CD8-positive, alpha-beta memory T cell (primary cell): ENCODE data around the gene MTFR1L. TPM values are rescaled to one million over a fixed set of nuclear protein-coding genes. Genes with fewer than 3 reads are reported as not detected.
A peak's percentile ranks its signal among the peaks of the same experiment; 100 is the strongest.

Experiments used
- CTCF ChIA-PET: fragments of 350-600 bp; sonication (Branson Sonifier 250); formaldehyde crosslinking; loops from one replicate; lab custom pipeline; 2021; ENCODE audit warnings: antibody characterized with exemption; lab: Charles Lee
- POLR2A ChIA-PET: fragments of 350-600 bp; sonication (Branson Sonifier 250); formaldehyde crosslinking; loops from one replicate; lab custom pipeline; 2021; ENCODE audit warnings: antibody characterized with exemption; lab: Charles Lee
- DNase-seq, 5 donors: peaks; one replicate each; pipeline versions ENCODE4 v3.0.0 to v3.0.0-alpha.2; 2020 to 2022; ENCODE audit warnings: mixed read lengths in 1 of 5
- H3K27ac ChIP-seq: one replicate; pipeline ENCODE4 v1.7.0; 2013; ENCODE audit warnings: low read depth, mild to moderate bottlenecking, low read length, moderate library complexity
- H3K27me3 ChIP-seq: 2 replicates; pipeline ENCODE4 v1.7.0; 2013; ENCODE audit warnings: low read length, mild to moderate bottlenecking; ENCODE audit not compliant: insufficient read depth, poor library complexity, severe bottlenecking
- H3K36me3 ChIP-seq: 2 replicates; pipeline ENCODE4 v1.7.0; 2013; ENCODE audit warnings: mild to moderate bottlenecking, low read length, moderate library complexity; ENCODE audit not compliant: insufficient read depth
- H3K4me1 ChIP-seq: 2 replicates; pipeline ENCODE4 v1.7.0; 2013; ENCODE audit warnings: mild to moderate bottlenecking, low read length, moderate library complexity; ENCODE audit not compliant: insufficient read depth
- H3K4me3 ChIP-seq: 2 replicates; pipeline ENCODE4 v1.7.0; 2013; ENCODE audit warnings: mild to moderate bottlenecking, low read length
- H3K9me3 ChIP-seq: 2 replicates; pipeline ENCODE4 v1.7.0; 2013; ENCODE audit warnings: mild to moderate bottlenecking, low read length
- H3K27ac Mint-ChIP-seq, 8 donors: one replicate each; pipeline ENCODE4 v1.8.0; 2020 to 2021; ENCODE audit warnings: mixed read lengths in 8 of 8, mild to moderate bottlenecking in 6 of 8, inconsistent platforms in 3 of 8, moderate library complexity in 3 of 8
- H3K27me3 Mint-ChIP-seq, 2 donors: one replicate each; pipeline ENCODE4 v1.8.0; 2020 to 2021; ENCODE audit warnings: mixed read lengths in 2 of 2, mild to moderate bottlenecking in 1 of 2, moderate library complexity in 1 of 2
- H3K36me3 Mint-ChIP-seq, 3 donors: one replicate each; pipeline ENCODE4 v1.8.0; 2020 to 2021; ENCODE audit warnings: mixed read lengths in 3 of 3, inconsistent platforms in 1 of 3, mild to moderate bottlenecking in 1 of 3
- H3K4me1 Mint-ChIP-seq, 3 donors: one replicate each; pipeline ENCODE4 v1.8.0; 2020 to 2021; ENCODE audit warnings: mixed read lengths in 3 of 3, inconsistent platforms in 1 of 3, mild to moderate bottlenecking in 1 of 3
- H3K4me3 Mint-ChIP-seq, 7 donors: one replicate each; pipeline ENCODE4 v1.8.0; 2020 to 2021; ENCODE audit warnings: mixed read lengths in 7 of 7, mild to moderate bottlenecking in 6 of 7, moderate library complexity in 4 of 7, inconsistent platforms in 2 of 7
- H3K9me3 Mint-ChIP-seq, 5 donors: one replicate each; pipeline ENCODE4 v1.8.0; 2020 to 2022; ENCODE audit warnings: mixed read lengths in 5 of 5, mild to moderate bottlenecking in 3 of 5, moderate library complexity in 2 of 5, inconsistent platforms in 1 of 5
- polyA plus RNA-seq: library from polyadenylated mRNA; unstranded; fragments of 300-500 nt; fragmentation: Illumina TruSeq; gene quantifications from one replicate; pipeline ENCODE4 v1.2.3, GENCODE V29; 2021
- total RNA-seq, 2 experiments: library from RNA; stranded (reverse); gene quantifications; one replicate each; pipeline ENCODE4 v1.2.3, GENCODE V29; 2021

The MTFR1L gene
- total and polyA plus RNA-seq, 3 experiments from 2014 or later: 29.7 to 33.5 (median 30.2) TPM

DNA sequence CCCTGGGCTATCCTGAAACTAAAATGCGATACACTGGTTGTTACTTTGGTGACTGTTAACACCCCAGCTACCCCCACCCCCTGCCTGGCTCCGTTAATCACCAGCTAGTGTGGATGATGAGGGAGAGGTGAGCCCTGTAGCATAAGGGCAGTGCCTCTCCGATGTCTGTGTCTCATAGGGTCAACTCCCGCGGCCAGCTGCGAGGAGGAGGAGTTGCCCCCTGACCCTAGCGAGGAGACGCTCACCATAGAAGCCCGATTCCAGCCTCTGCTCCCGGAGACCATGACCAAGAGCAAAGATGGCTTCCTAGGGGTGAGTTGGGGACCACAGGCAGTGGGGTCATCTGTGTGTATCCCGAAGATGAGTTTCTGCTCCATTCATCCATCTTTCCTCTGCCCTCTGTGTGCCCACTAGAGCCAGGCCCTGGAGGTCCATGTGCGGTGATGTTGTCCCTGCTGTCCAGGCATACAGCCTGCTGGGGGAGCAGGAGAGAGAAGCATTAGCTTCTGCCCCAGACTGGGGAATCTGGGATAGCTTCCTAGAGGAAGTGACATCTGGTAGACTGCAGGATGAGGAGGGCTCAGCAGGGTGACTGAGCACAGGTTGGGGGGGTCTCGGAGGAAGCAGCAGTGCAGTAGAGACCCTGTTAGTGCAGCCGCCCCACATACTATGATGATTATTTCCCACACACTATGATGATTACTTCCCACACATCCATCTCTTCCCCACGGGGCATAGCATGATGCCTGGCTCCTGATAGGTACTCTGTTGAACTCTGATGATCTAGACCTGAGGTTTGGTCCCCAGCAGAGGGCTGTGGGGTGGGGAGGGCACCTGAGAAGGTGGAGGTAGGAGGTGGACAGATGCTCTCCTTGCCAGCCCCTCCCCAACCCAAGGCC, 14.5 kb upstream of the MTFR1L start:
- Histone ChIP-seq H3K4me1 (peaks cover 29% of the 10 kb centered on the region), H3K4me3 (no peak overlapping the region), H3K27ac (no peak overlapping the region), H3K36me3 (no peaks in the 10 kb centered on the region), H3K9me3 (no peaks in the 10 kb centered on the region), H3K27me3 (no peaks in the 10 kb centered on the region)
- CTCF ChIA-PET: interaction anchor here (0.5 to 1.0 kb wide), 4 partner anchors 9 to 402 kb away, joined by 3 read pairs; partner anchors contain the start of gene PAFAH2
- no peak overlapping the region for H3K27ac Mint-ChIP-seq
- peaks cover 17 to 26% (median 23%) of the 10 kb centered on the region in 3 donors for H3K4me1 Mint-ChIP-seq
- H3K9me3 Mint-ChIP-seq: no peaks in the 10 kb centered on the region
- peak in 1 of 5 donors; percentile 8 for DNase-seq
- no peaks in the 10 kb centered on the region for H3K27me3 Mint-ChIP-seq
- H3K4me3 Mint-ChIP-seq: no peak overlapping the region
- peaks cover 0 to 36% (median 5%) of the 10 kb centered on the region in 3 donors for H3K36me3 Mint-ChIP-seq
- POLR2A ChIA-PET: no interaction called here

DNA sequence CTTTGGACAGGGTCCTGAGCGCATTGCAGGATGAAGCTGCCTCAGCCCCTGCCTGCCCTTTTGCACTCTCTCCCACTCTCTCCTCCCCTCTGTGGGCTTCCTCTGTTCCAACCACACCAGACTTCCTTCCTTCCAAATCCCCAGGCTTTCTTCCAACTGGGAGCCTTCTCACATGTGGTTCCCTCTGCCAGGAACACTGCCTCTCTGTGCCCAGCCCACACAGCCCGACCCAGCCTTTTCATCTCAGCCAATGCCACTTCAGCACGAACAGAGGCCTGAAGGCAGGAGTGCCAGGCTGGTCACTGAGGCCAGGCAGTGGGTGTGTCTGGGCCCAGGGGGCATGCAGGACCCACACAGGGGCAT, 13.9 kb upstream of the MTFR1L start:
- ChIA-PET POLR2A (no interaction called here), CTCF (interaction anchor here (1.0 kb wide), 1 partner anchor 192 kb away, joined by 3 read pairs; the partner anchor contains the start of gene PAFAH2)
- no peaks in the 10 kb centered on the region for H3K27me3 ChIP-seq
- no peaks in the 10 kb centered on the region for H3K36me3 ChIP-seq
- H3K4me3 Mint-ChIP-seq: no peak overlapping the region
- no peak overlapping the region for H3K4me3 ChIP-seq
- peak overlapping the region in 1 of 8 donors; percentile 21 for H3K27ac Mint-ChIP-seq
- no peaks in the 10 kb centered on the region for H3K9me3 ChIP-seq
- no peaks in the 10 kb centered on the region for H3K9me3 Mint-ChIP-seq
- peaks cover 0 to 37% (median 5%) of the 10 kb centered on the region in 3 donors for H3K36me3 Mint-ChIP-seq
- H3K4me1 Mint-ChIP-seq: peaks cover 13 to 21% (median 20%) of the 10 kb centered on the region in 3 donors
- DNase-seq: peak in 1 of 5 donors; percentile 22
- peaks cover 29% of the 10 kb centered on the region for H3K4me1 ChIP-seq
- no peak overlapping the region for H3K27ac ChIP-seq
- H3K27me3 Mint-ChIP-seq: no peaks in the 10 kb centered on the region

DNA sequence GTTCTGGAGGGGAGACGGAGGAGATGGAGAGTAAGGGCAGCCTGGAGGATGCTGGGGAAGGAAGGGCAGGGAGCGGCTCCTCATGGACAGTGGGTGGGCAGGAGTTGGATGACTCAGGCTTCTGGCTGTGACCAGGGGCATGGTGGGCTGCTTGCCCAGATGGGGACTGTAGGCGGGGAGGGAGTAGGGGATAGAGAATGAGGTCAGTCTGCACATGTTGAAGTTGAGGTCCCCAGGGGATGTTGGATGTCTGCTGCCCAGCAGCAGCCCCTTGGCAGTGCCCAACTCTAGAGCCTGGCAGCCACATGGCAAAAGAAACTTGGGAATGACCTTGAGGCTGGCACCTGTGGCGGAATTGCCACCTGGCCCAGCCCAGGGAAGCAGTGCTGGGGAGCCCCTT, 13.3 kb upstream of the MTFR1L start:
- no peaks in the 10 kb centered on the region for H3K9me3 ChIP-seq
- H3K36me3 Mint-ChIP-seq: peaks cover 0 to 37% (median 5%) of the 10 kb centered on the region in 3 donors
- no peaks in the 10 kb centered on the region for H3K36me3 ChIP-seq
- peak in 1 of 5 donors; percentile 36 for DNase-seq
- H3K4me1 Mint-ChIP-seq: peaks cover 13 to 20% (median 18%) of the 10 kb centered on the region in 3 donors
- ChIA-PET POLR2A (no interaction called here), CTCF (interaction anchor here (1.5 kb wide), 2 partner anchors 11 to 198 kb away, joined by 4 read pairs; no protein-coding TSS in a partner anchor)
- no peaks in the 10 kb centered on the region for H3K27me3 Mint-ChIP-seq
- H3K9me3 Mint-ChIP-seq: no peaks in the 10 kb centered on the region
- H3K27ac ChIP-seq: no peak overlapping the region
- H3K4me3 ChIP-seq: no peak overlapping the region
- H3K27ac Mint-ChIP-seq: peak overlapping the region in 1 of 8 donors; percentile 50
- peaks cover 28% of the 10 kb centered on the region for H3K4me1 ChIP-seq
- no peaks in the 10 kb centered on the region for H3K27me3 ChIP-seq
- no peak overlapping the region for H3K4me3 Mint-ChIP-seq

DNA sequence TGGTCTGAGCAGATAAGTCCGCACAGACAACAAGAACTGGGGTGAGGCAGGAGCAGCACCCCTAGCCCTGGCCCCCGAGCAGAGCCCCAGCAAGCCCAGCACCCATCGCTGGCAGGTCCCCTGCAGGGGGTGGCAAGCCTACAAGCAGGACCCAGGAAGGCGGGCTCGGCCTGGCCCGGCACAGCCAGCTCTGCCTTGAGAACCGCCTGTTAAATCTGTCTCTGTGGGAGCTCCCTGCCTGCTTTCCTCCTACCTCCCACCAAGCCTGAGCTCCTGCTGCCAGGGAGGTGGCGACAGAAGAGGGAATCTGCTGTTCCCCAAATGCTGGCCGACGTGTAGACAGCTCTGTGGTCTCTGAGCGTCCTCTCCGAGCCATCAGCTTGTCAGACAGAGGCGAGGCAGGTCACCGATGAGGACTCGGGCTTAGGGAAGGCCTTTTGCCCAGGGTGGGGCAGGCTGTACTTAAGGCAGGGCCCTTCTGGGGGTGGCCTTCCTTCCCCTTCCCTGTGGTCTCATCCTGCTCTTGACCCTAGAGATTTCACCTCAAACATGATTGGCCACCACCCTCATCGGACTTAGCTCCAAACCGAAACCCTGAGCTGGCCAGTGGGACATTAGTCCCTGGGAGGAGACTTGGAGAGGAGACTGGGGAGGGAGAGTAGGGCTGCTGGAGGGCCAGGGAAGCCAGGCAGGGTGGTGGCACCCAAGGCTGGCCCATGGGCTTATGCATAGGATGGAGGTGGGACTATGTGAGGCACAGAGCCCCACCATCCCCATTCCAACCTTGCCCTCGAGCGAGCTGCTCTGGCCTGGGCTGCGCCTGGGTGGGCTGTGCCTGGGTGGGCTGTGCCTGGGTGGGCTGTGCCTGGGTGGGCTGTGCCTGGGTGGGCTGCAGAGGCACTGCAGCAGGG, 12.0 kb upstream of the MTFR1L start:
- Histone ChIP-seq H3K4me3 (no peak overlapping the region), H3K4me1 (peaks cover 15% of the 10 kb centered on the region), H3K9me3 (no peaks in the 10 kb centered on the region), H3K36me3 (no peaks in the 10 kb centered on the region), H3K27ac (no peak overlapping the region), H3K27me3 (no peaks in the 10 kb centered on the region)
- peak in 1 of 5 donors; percentile 25 for DNase-seq
- POLR2A ChIA-PET: no interaction called here
- Mint-ChIP-seq H3K27me3 (no peaks in the 10 kb centered on the region), H3K4me3 (no peak overlapping the region), H3K36me3 (peaks cover 2 to 37% (median 5%) of the 10 kb centered on the region in 3 donors), H3K4me1 (peaks cover 8 to 11% (median 10%) of the 10 kb centered on the region in 3 donors), H3K27ac (no peak overlapping the region), H3K9me3 (no peaks in the 10 kb centered on the region)
- CTCF ChIA-PET: interaction anchor here (1.5 to 3.9 kb wide), 5 partner anchors 10 to 304 kb away, joined by 4 to 20 read pairs (median 10); no protein-coding TSS in a partner anchor

DNA sequence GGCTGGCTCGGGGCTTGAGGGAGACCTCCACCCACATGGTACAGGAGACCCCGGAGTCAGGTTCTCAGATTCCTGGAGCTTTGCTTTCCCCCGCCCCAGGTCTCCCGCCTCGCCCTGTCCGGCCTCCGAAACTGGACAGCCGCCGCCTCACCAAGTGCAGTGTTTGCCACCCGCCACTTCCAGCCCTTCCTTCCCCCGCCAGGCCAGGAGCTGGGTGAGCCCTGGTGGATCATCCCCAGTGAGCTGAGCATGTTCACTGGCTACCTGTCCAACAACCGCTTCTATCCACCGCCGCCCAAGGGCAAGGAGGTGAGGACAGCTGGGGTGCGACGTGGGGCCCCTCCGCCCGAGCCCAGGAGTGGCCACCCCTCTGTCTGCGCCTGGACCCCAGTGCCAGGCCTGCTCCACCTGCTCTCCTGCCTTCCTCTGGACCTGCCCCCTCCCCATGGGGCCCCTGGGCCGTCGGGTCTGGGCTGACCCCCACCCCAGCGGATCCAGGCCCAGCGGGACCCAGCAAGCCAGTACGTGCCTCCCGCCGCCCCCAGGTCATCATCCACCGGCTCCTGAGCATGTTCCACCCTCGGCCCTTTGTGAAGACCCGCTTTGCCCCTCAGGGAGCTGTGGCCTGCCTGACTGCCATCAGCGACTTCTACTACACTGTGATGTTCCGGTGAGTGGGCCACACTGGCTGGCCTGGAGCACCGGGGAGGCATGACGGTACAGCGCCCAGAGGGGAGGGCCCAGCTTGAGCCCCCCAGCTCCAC, 11.1 kb upstream of the MTFR1L start:
- Mint-ChIP-seq H3K27ac (no peak overlapping the region), H3K27me3 (no peaks in the 10 kb centered on the region), H3K9me3 (no peaks in the 10 kb centered on the region), H3K4me1 (peaks cover 3 to 5% (median 4%) of the 10 kb centered on the region in 3 donors), H3K4me3 (no peak overlapping the region), H3K36me3 (peaks cover 2 to 38% (median 5%) of the 10 kb centered on the region in 3 donors)
- H3K4me1 ChIP-seq: peaks cover 8% of the 10 kb centered on the region
- CTCF ChIA-PET: interaction anchor here (1.4 to 4.2 kb wide), 10 partner anchors 7 to 305 kb away, joined by 4 to 24 read pairs (median 12); partner anchors contain the start of genes LDLRAP1 and MTFR1L
- no peak overlapping the region for H3K4me3 ChIP-seq
- peak in 1 of 5 donors; percentile 33 for DNase-seq
- H3K27ac ChIP-seq: no peak overlapping the region
- H3K36me3 ChIP-seq: no peaks in the 10 kb centered on the region
- no peaks in the 10 kb centered on the region for H3K9me3 ChIP-seq
- H3K27me3 ChIP-seq: no peaks in the 10 kb centered on the region
- POLR2A ChIA-PET: no interaction called here

DNA sequence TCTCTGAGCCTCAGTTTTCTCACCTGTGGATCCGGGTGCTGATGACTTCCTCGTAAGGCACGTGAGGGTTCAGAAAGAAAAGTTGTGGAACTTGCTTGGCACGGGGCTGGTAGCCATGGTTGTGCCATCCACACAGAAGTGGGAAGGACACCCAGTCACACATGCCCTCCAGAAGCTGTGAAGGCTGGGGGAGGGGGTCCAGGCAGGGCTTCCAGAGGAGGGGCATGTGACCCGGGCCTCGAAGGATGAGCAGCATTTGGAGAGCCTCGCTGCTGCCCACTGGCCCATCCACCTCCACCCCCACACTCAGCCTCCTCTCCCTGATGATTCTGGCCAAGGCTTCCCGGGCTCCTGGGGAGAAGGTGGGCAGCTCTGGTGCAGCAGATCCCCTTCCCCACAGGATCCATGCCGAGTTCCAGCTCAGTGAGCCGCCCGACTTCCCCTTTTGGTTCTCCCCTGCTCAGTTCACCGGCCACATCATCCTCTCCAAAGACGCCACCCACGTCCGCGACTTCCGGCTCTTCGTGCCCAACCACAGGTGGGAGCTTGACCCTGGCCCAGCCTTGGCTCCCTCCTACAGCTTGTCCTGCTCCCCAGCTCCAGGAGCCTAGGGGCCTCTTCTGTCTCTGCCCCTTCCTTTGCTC, 10.3 kb upstream of the MTFR1L start:
- Mint-ChIP-seq H3K4me1 (peaks cover 3 to 5% (median 4%) of the 10 kb centered on the region in 3 donors), H3K36me3 (peaks cover 2 to 38% (median 5%) of the 10 kb centered on the region in 3 donors), H3K27me3 (no peaks in the 10 kb centered on the region), H3K9me3 (no peaks in the 10 kb centered on the region), H3K4me3 (no peak overlapping the region), H3K27ac (peak overlapping the region in 1 of 8 donors; percentile 55)
- no peaks in the 10 kb centered on the region for H3K36me3 ChIP-seq
- H3K9me3 ChIP-seq: no peaks in the 10 kb centered on the region
- ChIA-PET POLR2A (no interaction called here), CTCF (interaction anchor here (0.8 to 4.2 kb wide), 15 partner anchors 8 to 306 kb away, joined by 3 to 24 read pairs (median 10); partner anchors contain the start of genes LDLRAP1 and MTFR1L)
- no peaks in the 10 kb centered on the region for H3K27me3 ChIP-seq
- H3K4me1 ChIP-seq: peaks cover 8% of the 10 kb centered on the region
- H3K4me3 ChIP-seq: no peak overlapping the region
- no peak overlapping the region for H3K27ac ChIP-seq
- DNase-seq: peak in 1 of 5 donors; percentile 32
